HG02642 (cell line): ENCODE results near the gene SAMD3.
"Not testable (repeated sequence)": the region's sequence is repeated elsewhere in the genome, so short reads cannot be mapped to it uniquely, and the experiment has no call there.

ENCODE experiments used
- ATAC-seq: cut with Tn5 transposase; IDR thresholded peaks from one replicate; pipeline ENCODE4 v1.9.1; 2021; ENCODE audit warnings: mild to moderate bottlenecking; ENCODE audit not compliant: unreplicated experiment, poor library complexity

The SAMD3 gene

GRCh38 chr6:130183271-130184222 is 39.2 kb downstream of the SAMD3 start:
- ATAC-seq: no peak

- no peak for ATAC-seq
Observed at GRCh38 chr6:130182466-130182865, 40.3 kb downstream of the SAMD3 start.

- no peak for ATAC-seq
Observed at GRCh38 chr6:130178692-130179091, 44.1 kb downstream of the SAMD3 start.

GRCh38 chr6:130176378-130176777 is 46.4 kb downstream of the SAMD3 start:
- no peak for ATAC-seq

- ATAC-seq: not testable (repeated sequence)
Observed at GRCh38 chr6:130173377-130174004, 49.3 kb downstream of the SAMD3 start.

GRCh38 chr6:130170160-130170559 is 52.6 kb downstream of the SAMD3 start:
- not testable (repeated sequence) for ATAC-seq

- no peak for ATAC-seq
Observed at GRCh38 chr6:130167655-130168054, 55.1 kb downstream of the SAMD3 start.

GRCh38 chr6:130164251-130164650 is 58.5 kb downstream of the SAMD3 start:
- no peak for ATAC-seq

GRCh38 chr6:130163266-130163665 is 59.5 kb downstream of the SAMD3 start:
- no peak for ATAC-seq

GRCh38 chr6:130162421-130162820 is 60.3 kb downstream of the SAMD3 start:
- no peak for ATAC-seq

GRCh38 chr6:130161683-130162404 is 60.9 kb downstream of the SAMD3 start:
- no peak for ATAC-seq

GRCh38 chr6:130159956-130160355 is 62.8 kb downstream of the SAMD3 start:
- no peak for ATAC-seq

- no peak for ATAC-seq
Observed at GRCh38 chr6:130158548-130158947, 64.2 kb downstream of the SAMD3 start.

GRCh38 chr6:130158056-130158455 is 64.7 kb downstream of the SAMD3 start:
- no peak for ATAC-seq

GRCh38 chr6:130156908-130157307 is 65.8 kb downstream of the SAMD3 start:
- no peak for ATAC-seq

GRCh38 chr6:130152908-130153510 is 69.7 kb downstream of the SAMD3 start:
- no peak for ATAC-seq

GRCh38 chr6:130150906-130151305 is 71.8 kb downstream of the SAMD3 start:
- no peak for ATAC-seq

- not testable (repeated sequence) for ATAC-seq
Observed at GRCh38 chr6:130149016-130149415, 73.7 kb downstream of the SAMD3 start.

- no peak for ATAC-seq
Observed at GRCh38 chr6:130148181-130148580, 74.6 kb downstream of the SAMD3 start.

GRCh38 chr6:130147111-130147510 is 75.6 kb downstream of the SAMD3 start:
- ATAC-seq: no peak
